GM11168 (cell line): Measurements from ENCODE around the gene PDZRN3.

Experiments
- in situ Hi-C: fragments of 300-500 bp; cut with MboI; formaldehyde crosslinking; loops from one replicate; pipeline ENCODE4 v1.12.0; 2022; ENCODE audit warnings: low sequenced_read_pairs; ENCODE audit not compliant: unreplicated experiment

The PDZRN3 gene

GRCh38 chr3:73624017-73624820, 522 bp downstream of the PDZRN3 start:
- in situ Hi-C loops = no loop called here

- in situ Hi-C loops = no loop called here
These were observed 1.4 kb downstream of the PDZRN3 start for GRCh38 chr3:73623346-73623745.

DNA sequence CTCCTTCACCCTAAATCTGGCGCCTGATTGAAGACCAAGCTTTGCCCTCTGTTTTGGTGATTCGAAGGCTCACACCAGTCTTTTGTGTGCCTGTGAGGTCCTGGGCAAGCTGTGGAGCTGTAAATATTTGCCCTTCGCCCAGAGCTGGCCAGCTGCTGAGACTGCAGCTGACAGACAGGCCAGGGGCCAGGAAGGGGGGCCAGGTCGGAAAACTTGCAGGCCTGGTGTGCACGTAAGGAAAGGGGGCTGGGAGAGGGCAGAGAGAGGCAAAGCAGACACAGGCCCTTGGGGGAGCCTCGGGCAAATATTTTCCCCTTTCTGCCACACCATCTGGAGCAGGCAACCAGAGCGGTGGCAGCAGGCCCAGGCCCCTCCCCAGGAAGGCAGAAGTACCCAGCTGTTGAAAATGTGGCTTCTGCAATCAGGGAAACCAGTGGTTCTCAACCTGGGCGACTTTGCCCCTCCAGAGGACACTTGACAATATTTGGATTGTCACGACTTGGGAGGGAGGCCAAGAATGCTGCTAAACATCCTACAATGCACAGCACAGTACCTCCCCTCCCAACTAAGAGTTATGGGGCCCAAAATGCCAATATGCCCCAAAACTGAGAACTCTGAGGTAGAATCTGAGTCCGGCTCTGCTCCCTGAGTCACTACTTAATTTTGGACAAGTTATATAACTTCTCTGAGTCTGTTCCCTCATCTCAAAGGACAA, 2.5 kb downstream of the PDZRN3 start:
- in situ Hi-C loops = no loop called here

GRCh38 chr3:73621388-73621787, 3.4 kb downstream of the PDZRN3 start:
- in situ Hi-C loops = no loop called here

DNA sequence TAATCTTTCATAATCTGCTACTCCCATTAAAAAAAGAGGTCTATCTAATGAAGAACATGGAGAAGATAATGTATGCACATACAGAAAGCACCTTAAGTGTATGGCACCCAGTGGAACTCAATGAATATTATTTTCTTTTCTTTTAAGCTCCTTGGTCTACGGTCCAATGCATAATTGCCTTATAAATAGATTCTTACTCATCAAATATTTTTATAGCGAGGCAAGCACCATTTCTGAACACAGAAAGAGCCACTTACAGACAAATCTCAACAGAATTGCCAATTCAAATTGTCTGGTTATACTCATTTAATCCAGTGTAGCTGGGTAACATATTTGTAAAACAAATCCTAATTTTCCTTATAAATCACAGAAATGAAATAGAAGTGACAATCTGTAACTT, 6.3 kb downstream of the PDZRN3 start:
- in situ Hi-C loops = no loop called here

GRCh38 chr3:73616056-73616455, 8.7 kb downstream of the PDZRN3 start:
- in situ Hi-C loops = no loop called here

DNA sequence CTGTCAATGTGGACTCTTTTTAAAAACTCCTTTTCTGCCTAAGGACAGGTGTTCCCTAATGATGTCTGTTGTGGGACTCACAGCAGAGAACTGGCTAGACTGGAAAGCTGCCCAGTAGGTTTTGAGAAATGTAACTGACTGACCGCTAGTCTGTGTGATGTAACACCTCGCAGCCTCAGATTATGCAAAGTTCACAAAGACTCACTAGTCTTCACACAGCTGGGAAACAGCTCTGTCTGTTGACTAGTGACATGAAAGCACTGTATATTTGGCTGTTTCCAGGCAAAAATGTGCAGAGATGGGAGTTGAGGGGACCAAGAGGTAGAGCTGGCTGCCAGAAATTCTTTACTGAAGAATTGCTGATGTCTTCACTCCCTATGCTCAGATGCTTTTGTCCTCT, 10.3 kb downstream of the PDZRN3 start:
- in situ Hi-C loops = no loop called here

DNA sequence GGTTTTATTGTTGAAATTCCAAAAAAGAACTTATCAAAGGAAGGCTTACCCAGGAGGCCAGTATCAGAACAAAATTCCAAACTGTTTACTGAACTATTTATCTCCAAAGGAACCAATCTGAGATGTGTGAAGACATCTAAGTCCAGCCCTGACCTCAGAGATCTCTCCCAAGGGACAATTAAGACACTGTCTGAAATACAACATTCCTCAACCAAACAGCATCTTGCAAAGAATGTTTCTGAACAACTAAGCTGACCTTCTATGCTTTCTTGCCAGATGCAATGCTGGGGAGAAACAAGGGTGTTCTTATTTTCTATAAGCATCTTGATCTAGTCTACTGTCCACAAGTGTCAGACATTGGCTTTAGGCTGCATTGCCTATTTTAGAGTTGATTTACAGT, 13.6 kb downstream of the PDZRN3 start:
- in situ Hi-C loops = no loop called here

GRCh38 chr3:73610493-73610892, 14.2 kb downstream of the PDZRN3 start:
- in situ Hi-C loops = no loop called here

GRCh38 chr3:73609655-73610054, 15.1 kb downstream of the PDZRN3 start:
- in situ Hi-C loops = no loop called here

- in situ Hi-C loops = no loop called here
These were observed 15.5 kb downstream of the PDZRN3 start for GRCh38 chr3:73609315-73609641.

DNA sequence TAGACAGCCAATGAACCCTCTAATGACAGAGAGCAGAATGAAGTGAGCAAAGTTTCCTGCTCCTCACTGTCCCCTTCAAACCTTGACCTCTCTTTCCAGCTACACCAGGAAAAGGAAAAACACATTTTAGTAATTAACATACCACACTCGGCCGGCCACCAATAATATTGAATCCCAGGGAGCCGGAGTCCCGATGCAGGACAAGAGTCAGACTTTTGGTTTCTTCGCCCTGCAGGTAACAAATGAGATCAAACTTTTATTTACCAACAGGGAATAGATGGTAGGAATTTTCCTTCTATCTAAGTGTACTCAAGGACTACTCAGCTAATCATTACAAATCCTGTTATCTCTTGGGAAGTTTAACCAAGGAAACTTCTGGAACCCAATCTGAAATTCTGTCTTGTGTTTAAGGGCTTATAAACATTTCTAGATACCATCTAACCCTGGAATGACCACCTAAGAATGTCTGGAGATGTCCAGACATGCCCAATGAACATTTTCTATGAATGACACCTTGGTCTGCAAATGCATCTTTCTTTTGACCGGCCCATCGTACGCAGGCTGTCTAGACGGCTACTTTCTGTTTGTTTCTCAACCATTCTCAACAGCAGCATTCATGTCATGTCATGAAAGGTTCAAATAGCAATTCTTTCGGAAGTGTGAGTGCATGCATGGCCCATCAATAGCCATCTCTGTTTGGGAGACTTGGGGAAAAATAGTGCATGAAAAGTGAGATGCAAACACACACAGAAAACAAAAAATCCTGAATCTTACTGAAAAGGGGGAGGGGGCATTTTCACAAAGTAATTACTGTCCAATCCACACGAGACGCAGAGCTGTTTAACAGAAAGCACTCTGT, 16.1 kb downstream of the PDZRN3 start:
- in situ Hi-C loops = no loop called here

- in situ Hi-C loops = no loop called here
These were observed 18.9 kb downstream of the PDZRN3 start for GRCh38 chr3:73605861-73606260.

DNA sequence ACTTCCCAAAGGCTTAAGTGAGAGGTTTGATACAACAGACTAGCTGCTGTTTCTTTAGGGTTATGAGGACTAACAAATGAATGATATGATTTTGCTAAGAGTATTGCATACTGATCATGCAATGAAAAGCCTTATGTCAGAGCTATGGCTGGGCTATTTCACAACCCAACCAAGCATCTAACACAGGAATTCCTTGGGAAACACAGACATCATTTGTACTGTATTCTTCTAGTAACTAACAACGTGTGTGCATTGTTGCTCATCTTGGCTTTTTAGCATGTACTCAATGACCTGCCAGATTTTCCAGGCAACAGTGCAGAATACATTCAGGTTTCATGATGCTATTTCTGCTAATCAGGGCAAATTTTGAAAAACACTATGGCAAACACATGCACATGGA, 19.3 kb downstream of the PDZRN3 start:
- in situ Hi-C loops = no loop called here

GRCh38 chr3:73604451-73604850, 20.3 kb downstream of the PDZRN3 start:
- in situ Hi-C loops = no loop called here

- in situ Hi-C loops = no loop called here
These were observed 21.0 kb downstream of the PDZRN3 start for GRCh38 chr3:73603762-73604171.

DNA sequence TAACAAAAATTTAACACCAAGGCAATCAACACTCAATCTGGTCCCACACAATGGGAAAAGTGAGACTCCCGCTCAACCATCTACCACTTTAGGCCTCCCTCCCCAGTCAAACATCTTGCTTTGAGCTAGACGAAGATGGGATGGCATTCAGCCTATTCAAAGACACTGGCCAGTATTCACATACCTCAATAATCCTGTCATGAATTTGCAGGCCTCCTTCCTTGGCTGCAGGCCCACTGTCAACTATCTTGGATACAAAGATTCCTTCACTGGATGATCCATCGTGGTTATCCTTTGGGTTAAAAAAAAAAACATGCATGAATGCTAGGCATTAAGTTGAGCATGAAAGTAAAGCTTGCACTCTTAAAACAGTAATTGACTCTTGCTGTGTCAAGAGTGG, 22.6 kb downstream of the PDZRN3 start:
- in situ Hi-C loops = no loop called here

DNA sequence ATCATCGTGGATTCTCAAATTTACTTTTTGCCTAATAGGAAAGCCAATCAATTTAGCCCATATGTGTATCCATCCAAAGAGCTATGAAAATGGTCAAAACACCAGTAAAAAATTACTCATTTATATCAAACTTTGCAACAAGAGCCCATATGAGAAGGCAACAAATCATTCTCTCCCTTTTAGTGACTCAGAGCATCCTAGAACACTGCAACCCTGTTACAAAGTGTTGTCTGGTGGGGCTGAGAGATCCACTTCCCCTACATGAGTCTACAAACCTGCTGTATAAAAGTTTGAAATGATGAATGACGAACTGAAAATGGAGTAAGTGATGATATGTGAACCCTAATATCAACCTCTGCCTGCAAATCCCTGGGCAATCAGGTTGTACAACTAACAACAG, 23.3 kb downstream of the PDZRN3 start:
- in situ Hi-C loops = no loop called here

- in situ Hi-C loops = no loop called here
These were observed 23.7 kb downstream of the PDZRN3 start for GRCh38 chr3:73601011-73601410.

DNA sequence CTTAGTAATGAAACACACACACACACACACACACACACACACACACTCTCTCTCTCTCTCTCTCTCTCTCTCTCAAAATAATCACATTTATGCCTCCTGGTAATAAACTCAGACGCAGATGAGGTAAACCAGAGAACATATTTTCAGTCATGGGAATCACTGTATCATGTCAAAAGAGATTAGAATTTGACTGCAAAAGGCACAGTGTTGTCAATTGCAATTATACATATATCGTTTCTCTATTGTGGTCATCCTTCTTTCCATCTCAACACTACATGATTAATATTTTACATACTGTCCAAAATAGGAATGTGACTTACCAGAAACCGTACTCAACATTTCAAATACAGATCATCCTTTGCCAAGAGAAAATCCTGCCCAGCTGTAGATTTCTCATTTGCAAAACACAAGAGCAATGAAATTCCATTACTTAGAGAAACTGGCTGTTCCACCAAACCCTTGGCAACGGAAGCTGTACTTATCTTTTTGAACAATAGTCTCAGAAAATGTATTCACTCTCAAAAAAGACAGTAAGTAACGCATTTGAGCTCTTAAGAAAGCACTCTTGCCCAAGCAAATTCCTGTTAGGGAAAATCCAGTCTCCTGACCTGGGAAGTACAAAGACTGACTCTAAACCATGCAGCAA, 24.3 kb downstream of the PDZRN3 start:
- in situ Hi-C loops = no loop called here

- in situ Hi-C loops = no loop called here
These were observed 25.1 kb downstream of the PDZRN3 start for GRCh38 chr3:73599605-73600004.
